ENCODE data around the gene ERC1.

ERC1 gene

GRCh38 chr12:1011091-1011490, 20.1 kb downstream of the ERC1 start:
- TF ChIP-seq CTCF (conservative IDR thresholded peaks at IDR 0.05; ENCODE audit: low read depth) = no peak
- DNase-seq (ENCODE audit: low spot score) = no peak
- POLR2A ChIA-PET (ENCODE audit: low non-redundant PET) = no interaction called here
- H3K27ac ChIP-seq = no peak overlapping the region
- CTCF ChIA-PET = interaction anchor here (0.6 kb wide), 1 partner anchor 1931 kb away, joined by 4 read pairs; no protein-coding TSS in a partner anchor

- no peak for DNase-seq (ENCODE audit: low spot score)
- POLR2A ChIA-PET (ENCODE audit: low non-redundant PET) = interaction anchor here (0.5 to 0.7 kb wide), 2 partner anchors 83 to 624 kb away, joined by 3 to 5 read pairs; no protein-coding TSS in a partner anchor
- CTCF ChIA-PET = no interaction called here
- H3K27ac ChIP-seq = peak overlapping the region; percentile 74
- no peak for TF ChIP-seq CTCF (conservative IDR thresholded peaks at IDR 0.05; ENCODE audit: low read depth)
Measured at GRCh38 chr12:1013618-1014489, 22.8 kb downstream of the ERC1 start.

GRCh38 chr12:1019283-1019682, 28.3 kb downstream of the ERC1 start:
- no peak for TF ChIP-seq CTCF (conservative IDR thresholded peaks at IDR 0.05; ENCODE audit: low read depth)

GRCh38 chr12:1020389-1020788, 29.4 kb downstream of the ERC1 start:
- CTCF ChIA-PET = no interaction called here

More at GRCh38 chr12:1019283-1019682, 28.3 kb downstream of the ERC1 start:
- H3K27ac ChIP-seq = no peak overlapping the region
- ChIA-PET CTCF (no interaction called here), POLR2A (ENCODE audit: low non-redundant PET) (no interaction called here)
- DNase-seq (ENCODE audit: low spot score) = no peak

GRCh38 chr12:1022032-1022970, 31.3 kb downstream of the ERC1 start:
- POLR2A ChIA-PET (ENCODE audit: low non-redundant PET) = no interaction called here
- DNase-seq (ENCODE audit: low spot score) = no peak
- CTCF ChIA-PET = interaction anchor here (0.6 to 0.7 kb wide), 3 partner anchors 26 to 1587 kb away, joined by 3 read pairs; no protein-coding TSS in a partner anchor
- H3K27ac ChIP-seq = no peak overlapping the region
- TF ChIP-seq CTCF (conservative IDR thresholded peaks at IDR 0.05; ENCODE audit: low read depth) = no peak

More at GRCh38 chr12:1020389-1020788, 29.4 kb downstream of the ERC1 start:
- no peak for DNase-seq (ENCODE audit: low spot score)
- no peak overlapping the region for H3K27ac ChIP-seq
- TF ChIP-seq CTCF (conservative IDR thresholded peaks at IDR 0.05; ENCODE audit: low read depth) = no peak
- POLR2A ChIA-PET (ENCODE audit: low non-redundant PET) = no interaction called here

- no peak overlapping the region for H3K27ac ChIP-seq
- no peak for DNase-seq (ENCODE audit: low spot score)
- POLR2A ChIA-PET (ENCODE audit: low non-redundant PET) = no interaction called here
- CTCF ChIA-PET = interaction anchor here (0.9 kb wide), 1 partner anchor 87 kb away, joined by 3 read pairs; no protein-coding TSS in a partner anchor
- no peak for TF ChIP-seq CTCF (conservative IDR thresholded peaks at IDR 0.05; ENCODE audit: low read depth)
Measured at GRCh38 chr12:1030779-1031178, 39.8 kb downstream of the ERC1 start.

All from RWPE1 (cell line).